Measurements from ENCODE around the gene OR56B4.
A peak's percentile ranks its signal among the peaks of the same experiment; 100 is the strongest.
"Not testable (repeated sequence)": the region's sequence is repeated elsewhere in the genome, so short reads cannot be mapped to it uniquely, and the experiment has no call there.

The OR56B4 gene

GRCh38 chr11:6107384-6107783 lies at the start of gene OR56B4:
Gene OR56B4, plus strand, starts transcription at chr11:6107684. Its CDS starts 95 bp downstream, at chr11:6107779.
- not testable (repeated sequence) for DNase-seq

GRCh38 chr11:6061475-6061874 lies 46.0 kb upstream of the OR56B4 start:
- DNase-seq, result no peak

GRCh38 chr11:6062691-6063358 lies 44.7 kb upstream of the OR56B4 start:
- DNase-seq, result no peak

- no peak for DNase-seq
These were observed 40.0 kb upstream of the OR56B4 start for GRCh38 chr11:6067502-6067901.

- DNase-seq, result not testable (repeated sequence)
These were observed 31.0 kb upstream of the OR56B4 start for GRCh38 chr11:6076443-6076842.

GRCh38 chr11:6077723-6078122 lies 29.8 kb upstream of the OR56B4 start:
- DNase-seq, result no peak

- no peak for DNase-seq
These were observed 28.0 kb upstream of the OR56B4 start for GRCh38 chr11:6079463-6079862.

- no peak for DNase-seq
These were observed 24.4 kb upstream of the OR56B4 start for GRCh38 chr11:6083129-6083528.

GRCh38 chr11:6084587-6084986 lies 22.9 kb upstream of the OR56B4 start:
- DNase-seq, result no peak

GRCh38 chr11:6094186-6094585 lies 13.3 kb upstream of the OR56B4 start:
- DNase-seq, result no peak

- DNase-seq, result no peak
These were observed 11.7 kb upstream of the OR56B4 start for GRCh38 chr11:6095798-6096197.

- DNase-seq, result no peak
These were observed 11.1 kb upstream of the OR56B4 start for GRCh38 chr11:6096417-6096816.

GRCh38 chr11:6099577-6099976 lies 7.9 kb upstream of the OR56B4 start:
- no peak for DNase-seq

- DNase-seq, result no peak
These were observed 2.5 kb downstream of the OR56B4 start for GRCh38 chr11:6110011-6110410.

- DNase-seq, result peak; percentile 6
These were observed 4.2 kb downstream of the OR56B4 start for GRCh38 chr11:6111673-6112072.

- no peak for DNase-seq
These were observed 9.2 kb downstream of the OR56B4 start for GRCh38 chr11:6116638-6117037.

- DNase-seq, result no peak
These were observed 16.8 kb downstream of the OR56B4 start for GRCh38 chr11:6124245-6124644.

- no peak for DNase-seq
These were observed 20.4 kb downstream of the OR56B4 start for GRCh38 chr11:6127881-6128280.

- no peak for DNase-seq
These were observed 21.5 kb downstream of the OR56B4 start for GRCh38 chr11:6129011-6129410.

- DNase-seq, result no peak
These were observed 22.2 kb downstream of the OR56B4 start for GRCh38 chr11:6129635-6130034.

- DNase-seq, result no peak
These were observed 24.9 kb downstream of the OR56B4 start for GRCh38 chr11:6132431-6132830.

- DNase-seq, result not testable (repeated sequence)
These were observed 28.5 kb downstream of the OR56B4 start for GRCh38 chr11:6135936-6136335.

GRCh38 chr11:6142936-6143335 lies 35.5 kb downstream of the OR56B4 start:
- DNase-seq, result no peak

- not testable (repeated sequence) for DNase-seq
These were observed 36.3 kb downstream of the OR56B4 start for GRCh38 chr11:6143737-6144136.

- DNase-seq, result no peak
These were observed 43.6 kb downstream of the OR56B4 start for GRCh38 chr11:6151117-6151516.
